Large intestine (tissue), 3 donors: ENCODE data around the gene RAD51B. TPM values are rescaled to one million over a fixed set of nuclear protein-coding genes. Genes with fewer than 3 reads are reported as not detected.

Source experiments
- DNase-seq, 2 donors: peaks; one replicate each; pipeline versions ENCODE4 v3.0.0 to v3.0.0-alpha.2; 2013
- H3K27ac ChIP-seq: one replicate; pipeline ENCODE4 v1.5.1; 2013; ENCODE audit warnings: low read length
- H3K27me3 ChIP-seq: 2 replicates; pipeline ENCODE4 v1.6.1; 2013; ENCODE audit warnings: low read length; ENCODE audit not compliant: control insufficient read depth, insufficient read depth
- H3K36me3 ChIP-seq: 2 replicates; pipeline ENCODE4 v1.6.1; 2013; ENCODE audit warnings: low read length; ENCODE audit not compliant: control insufficient read depth, insufficient read depth
- H3K4me1 ChIP-seq: one replicate; pipeline ENCODE4 v1.6.1; 2013; ENCODE audit warnings: low read length; ENCODE audit not compliant: control insufficient read depth, insufficient read depth
- H3K4me3 ChIP-seq: one replicate; pipeline ENCODE4 v1.5.1; 2013; ENCODE audit warnings: low read length
- H3K9me3 ChIP-seq: one replicate; pipeline ENCODE4 v1.6.1; 2013; ENCODE audit warnings: mild to moderate bottlenecking, low read depth, low read length, moderate library complexity; ENCODE audit not compliant: control insufficient read depth
- WGBS: methylation state at CpG from one replicate; pipeline ENCODE4 v1.1.5; 2013; ENCODE audit warnings: low lambda C conversion rate; ENCODE audit not compliant: insufficient coverage; 5-methylcytosine and 5-hydroxymethylcytosine counted together
- polyA plus RNA-seq: library from polyadenylated mRNA; unstranded; fragments of 120-200 nt; gene quantifications from one replicate; pipeline ENCODE4 v1.2.1, GENCODE V29; 2013

The RAD51B gene
- polyA plus RNA-seq, 1 donor, result 6.4 TPM

DNA sequence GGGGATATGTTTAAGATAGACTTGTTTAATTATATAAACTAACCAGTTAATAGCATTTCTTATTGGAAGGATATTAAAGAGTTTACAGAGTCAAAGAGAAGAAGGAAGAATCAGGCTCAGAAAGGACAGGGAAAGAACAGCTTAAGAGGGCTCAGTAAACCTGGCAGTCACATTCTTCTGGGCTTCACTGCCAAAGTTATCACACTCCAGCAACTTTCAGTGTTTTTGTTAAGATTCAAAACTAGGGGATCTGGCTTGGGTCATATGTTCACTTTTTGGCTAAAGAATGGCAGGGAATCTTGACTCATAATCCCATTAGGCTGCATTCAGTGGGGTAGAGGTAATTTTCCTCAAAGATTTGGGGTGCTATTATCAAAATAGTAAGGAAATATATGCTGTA, 312.3 kb downstream of the RAD51B start:
- Histone ChIP-seq H3K4me3 (no peak overlapping the region), H3K9me3 (no peaks in the 10 kb centered on the region), H3K27me3 (no peaks in the 10 kb centered on the region), H3K4me1 (peaks cover 3% of the 10 kb centered on the region), H3K36me3 (no peaks in the 10 kb centered on the region), H3K27ac (no peak overlapping the region)
- no peak for DNase-seq

DNA sequence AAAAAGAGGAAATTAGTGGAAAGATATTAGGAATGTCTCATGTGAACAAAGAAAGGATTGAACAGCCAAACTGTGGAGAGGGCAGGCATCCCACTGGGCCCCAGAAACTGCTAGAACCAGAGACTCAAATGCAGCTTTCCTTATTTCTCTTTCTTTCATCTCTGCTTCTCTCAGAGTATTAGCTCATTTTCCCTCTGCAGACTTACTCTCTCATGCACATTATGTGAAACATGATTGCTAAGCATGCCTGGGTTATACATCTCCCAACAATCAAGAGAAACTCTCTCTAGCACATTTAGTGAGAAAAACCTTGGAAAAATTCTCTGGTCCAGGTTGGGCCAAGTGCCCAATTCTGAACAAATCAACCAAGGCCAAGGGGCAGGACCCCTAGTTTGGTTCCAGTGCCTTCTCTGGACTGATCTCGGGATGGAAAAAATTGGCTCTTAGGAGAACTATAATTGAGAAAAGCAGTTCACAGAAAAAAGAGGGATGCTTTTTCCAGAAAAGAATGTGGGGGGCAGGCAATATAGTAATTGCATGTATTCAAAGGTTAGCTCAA, 313.1 kb downstream of the RAD51B start:
- Histone ChIP-seq H3K36me3 (no peaks in the 10 kb centered on the region), H3K27ac (no peak overlapping the region), H3K4me3 (no peak overlapping the region), H3K27me3 (no peaks in the 10 kb centered on the region), H3K9me3 (no peaks in the 10 kb centered on the region), H3K4me1 (peaks cover 1% of the 10 kb centered on the region)
- WGBS, result 100% methylated on average over 1 of the region's 1 CpG
- no peak for DNase-seq

DNA sequence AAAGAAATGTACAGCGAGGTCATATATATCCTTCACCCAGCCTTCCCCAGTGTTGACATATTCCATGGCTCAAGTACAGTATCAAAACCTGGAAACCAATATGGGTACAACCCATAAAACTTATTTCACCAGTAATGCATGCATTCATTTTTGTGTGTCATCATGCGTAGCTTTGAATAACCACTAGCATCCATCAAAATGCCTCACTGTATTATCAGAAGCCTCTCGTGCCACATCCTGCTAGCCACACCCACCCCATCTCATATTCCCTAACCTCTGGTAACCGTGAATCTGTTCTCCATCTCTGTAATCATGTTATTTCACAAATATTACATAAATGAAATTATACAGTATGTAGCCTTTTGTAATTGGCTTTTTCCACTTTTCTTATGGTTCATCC, 314.3 kb downstream of the RAD51B start:
- Histone ChIP-seq H3K27ac (no peak overlapping the region), H3K36me3 (no peaks in the 10 kb centered on the region), H3K4me3 (no peak overlapping the region), H3K4me1 (peaks cover 6% of the 10 kb centered on the region), H3K27me3 (no peaks in the 10 kb centered on the region), H3K9me3 (no peaks in the 10 kb centered on the region)
- 100% methylated on average over 2 of the region's 4 CpGs for WGBS
- no peak for DNase-seq

DNA sequence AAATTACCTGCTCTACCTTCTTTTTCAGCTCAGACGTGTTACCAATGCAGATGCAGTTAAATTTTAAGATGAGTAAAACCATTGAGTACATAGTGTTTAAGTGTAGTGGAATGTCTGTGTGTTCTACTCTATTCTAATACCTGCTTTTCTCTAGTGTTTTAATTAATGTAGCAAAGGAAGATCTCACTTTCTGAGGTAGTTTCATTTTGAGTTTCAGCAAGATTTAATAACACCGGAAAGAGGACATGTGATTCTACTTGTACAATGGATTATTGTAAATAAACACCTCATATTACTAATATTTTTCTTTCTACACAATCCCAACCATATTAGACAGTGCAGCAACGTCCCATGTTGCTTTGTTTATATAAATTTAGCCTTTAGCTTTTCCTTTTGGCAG, 315.4 kb downstream of the RAD51B start:
- Histone ChIP-seq H3K27me3 (no peaks in the 10 kb centered on the region), H3K4me3 (no peak overlapping the region), H3K4me1 (peaks cover 15% of the 10 kb centered on the region), H3K27ac (no peak overlapping the region), H3K9me3 (no peaks in the 10 kb centered on the region), H3K36me3 (no peaks in the 10 kb centered on the region)
- no peak for DNase-seq
- WGBS, result 80% methylated on average over 1 of the region's 3 CpGs

DNA sequence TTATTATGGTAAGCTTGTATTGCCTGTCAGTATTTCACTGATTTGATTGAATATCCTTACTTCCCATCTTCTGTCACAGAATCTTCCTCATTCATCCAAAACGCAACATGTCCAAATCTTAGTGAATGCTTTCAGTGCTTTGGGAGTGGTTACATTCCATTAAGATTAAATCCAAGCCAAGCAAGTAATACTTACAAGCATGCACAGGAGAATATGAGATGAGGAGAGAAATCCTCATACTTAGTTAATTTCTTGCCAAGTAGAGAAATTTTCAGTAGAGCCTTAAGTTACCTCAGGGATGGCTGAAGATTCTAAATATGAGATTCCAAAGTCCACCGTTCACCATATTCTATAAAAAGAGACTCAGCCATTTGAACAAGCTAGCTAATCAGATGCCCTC, 316.0 kb downstream of the RAD51B start:
- peaks cover 20% of the 10 kb centered on the region for H3K4me1 ChIP-seq
- H3K4me3 ChIP-seq, result no peak overlapping the region
- no peaks in the 10 kb centered on the region for H3K9me3 ChIP-seq
- no peak overlapping the region for H3K27ac ChIP-seq
- H3K27me3 ChIP-seq, result no peaks in the 10 kb centered on the region
- no peak for DNase-seq
- WGBS, result 100% methylated on average over 1 of the region's 2 CpGs
- H3K36me3 ChIP-seq, result no peaks in the 10 kb centered on the region

DNA sequence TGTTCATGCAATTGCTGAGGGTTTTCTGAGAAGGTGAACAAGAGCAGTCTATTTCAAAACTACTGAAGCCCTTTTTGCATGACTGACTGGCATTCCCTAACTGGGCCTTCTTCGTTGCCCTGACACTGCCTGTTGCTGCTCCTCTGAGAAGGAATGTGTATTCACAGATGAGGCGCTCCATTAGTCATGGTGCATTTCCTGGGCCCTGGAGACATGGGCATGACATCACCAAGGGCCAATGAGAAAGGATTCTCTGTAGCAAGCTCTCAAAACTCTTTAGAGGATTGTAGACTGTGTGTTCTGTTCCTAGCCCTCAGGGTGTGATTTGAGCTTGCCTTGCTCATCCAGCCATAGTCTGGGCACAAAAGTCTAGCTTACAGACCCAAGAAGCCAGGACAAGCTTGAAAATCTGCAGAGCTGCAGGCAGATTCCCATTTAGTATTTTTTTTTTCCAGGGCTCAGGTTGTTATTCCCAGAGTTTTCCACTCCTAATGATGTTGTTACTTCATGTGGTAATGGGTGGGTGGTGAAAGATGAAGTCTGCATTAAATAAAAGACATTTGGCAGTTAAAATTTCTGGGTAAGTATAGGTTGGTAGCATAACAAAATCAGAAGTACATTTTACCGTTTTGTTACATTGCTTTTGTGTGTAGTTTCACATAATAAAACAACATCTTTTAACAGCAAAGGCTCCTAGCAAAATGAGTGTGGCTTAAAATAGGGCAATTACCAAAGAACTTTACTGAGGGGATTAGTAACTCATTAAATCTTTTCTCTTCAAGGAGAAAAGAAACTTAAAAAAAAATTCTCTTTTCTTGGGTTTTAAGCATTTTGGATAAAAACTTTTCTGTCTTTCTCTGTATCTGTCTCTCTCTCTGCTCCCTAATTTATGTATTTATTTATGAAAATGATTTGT, 318.4 kb downstream of the RAD51B start:
- Histone ChIP-seq H3K36me3 (no peaks in the 10 kb centered on the region), H3K27ac (peak overlapping the region; percentile 88), H3K27me3 (no peaks in the 10 kb centered on the region), H3K4me3 (no peak overlapping the region), H3K9me3 (no peaks in the 10 kb centered on the region), H3K4me1 (peaks cover 39% of the 10 kb centered on the region)
- DNase-seq, result peak; percentile 75 to 82
- 11% methylated on average over 1 of the region's 3 CpGs for WGBS

DNA sequence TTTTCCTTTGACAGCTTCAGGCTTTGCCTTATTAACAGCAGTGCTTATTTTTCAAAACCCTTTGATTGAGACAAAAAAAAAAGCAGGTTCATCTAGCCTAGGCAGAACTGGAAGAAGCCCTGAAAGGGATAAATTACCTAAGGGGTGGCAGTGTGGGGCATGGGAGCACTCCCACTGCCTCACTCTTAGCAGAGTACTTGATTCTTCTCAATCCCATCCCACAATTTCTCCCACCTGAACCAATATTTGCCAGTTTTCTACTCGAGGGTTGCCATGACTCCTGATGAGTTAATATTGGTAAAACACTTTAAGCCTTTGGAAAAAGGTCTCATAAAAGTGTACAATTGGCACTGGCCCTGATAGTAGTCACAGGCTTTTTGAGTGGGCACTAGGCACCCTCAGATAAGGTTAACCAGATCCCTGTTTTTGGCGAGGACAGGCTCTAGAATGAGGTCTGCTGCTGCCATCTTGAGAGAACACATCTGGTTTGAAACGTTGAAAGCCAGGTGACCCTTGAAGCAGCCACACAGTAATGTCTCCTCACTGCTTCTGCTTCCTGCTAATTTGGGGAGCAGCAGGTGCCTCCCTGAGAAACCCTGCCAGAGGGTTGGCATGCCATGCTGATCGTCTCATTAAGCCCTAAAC, 320.0 kb downstream of the RAD51B start:
- peaks cover 55% of the 10 kb centered on the region for H3K4me1 ChIP-seq
- H3K27ac ChIP-seq, result peak overlapping the region; percentile 88
- DNase-seq, result peak in 1 of 2 donors; percentile 56
- H3K9me3 ChIP-seq, result no peaks in the 10 kb centered on the region
- H3K4me3 ChIP-seq, result no peak overlapping the region
- H3K36me3 ChIP-seq, result no peaks in the 10 kb centered on the region
- H3K27me3 ChIP-seq, result no peaks in the 10 kb centered on the region
- WGBS, result no CpG with 5 or more reads among the region's 4 CpGs

DNA sequence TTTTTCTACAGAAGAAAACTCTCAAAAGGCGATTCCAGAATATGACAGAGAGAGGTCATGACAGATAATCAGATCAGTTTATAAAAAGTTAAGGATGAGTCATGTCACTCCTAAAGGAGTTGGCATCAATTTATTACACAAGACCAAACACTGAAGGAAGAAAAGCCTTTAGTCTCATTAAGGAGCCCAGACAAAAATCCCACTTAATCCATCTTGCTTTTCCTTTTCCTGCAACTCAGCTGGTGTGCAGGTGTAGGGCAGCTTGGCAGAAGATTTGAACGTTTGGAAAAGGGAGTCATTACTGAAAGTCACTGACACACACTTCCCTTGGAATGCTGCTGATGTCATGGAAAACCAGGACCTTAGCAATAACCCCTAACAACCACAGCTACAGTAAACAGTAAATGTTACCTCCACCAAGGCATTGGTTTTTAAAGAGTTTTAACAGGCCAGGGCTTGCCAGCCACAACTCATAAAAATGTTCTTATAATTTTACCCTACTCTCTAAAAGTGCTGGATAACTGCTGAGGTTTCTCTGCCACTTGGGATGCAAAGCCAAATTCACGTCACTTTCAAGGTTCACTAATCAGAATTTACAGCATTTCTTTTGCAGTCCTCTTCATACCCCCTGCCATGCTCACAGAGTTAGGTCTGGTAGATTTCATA, 320.6 kb downstream of the RAD51B start:
- DNase-seq, result peak; percentile 82 to 91
- H3K36me3 ChIP-seq, result no peaks in the 10 kb centered on the region
- H3K27me3 ChIP-seq, result no peaks in the 10 kb centered on the region
- H3K9me3 ChIP-seq, result no peaks in the 10 kb centered on the region
- no peak overlapping the region for H3K4me3 ChIP-seq
- peaks cover 60% of the 10 kb centered on the region for H3K4me1 ChIP-seq
- H3K27ac ChIP-seq, result peak overlapping the region; percentile 88
- 46% methylated on average over 2 of the region's 3 CpGs for WGBS

DNA sequence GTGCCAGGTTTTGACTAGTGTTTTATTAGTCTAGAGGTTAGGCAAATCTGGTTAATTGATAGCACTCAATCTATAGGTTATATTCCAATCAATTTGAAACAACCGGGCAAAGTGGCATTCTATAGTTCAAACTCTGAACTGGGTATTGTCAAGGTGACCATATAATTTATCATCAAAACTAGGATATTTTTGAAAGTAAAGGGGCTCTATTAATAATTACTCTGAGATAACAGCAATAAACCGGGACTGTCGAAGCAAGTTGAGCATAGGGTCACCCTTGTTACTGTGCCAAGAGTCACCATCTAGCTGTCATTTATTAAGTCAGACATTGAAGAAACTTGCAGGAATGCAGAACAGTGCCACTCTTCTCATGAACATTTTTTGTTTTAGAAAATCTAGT, 321.2 kb downstream of the RAD51B start:
- Histone ChIP-seq H3K27me3 (no peaks in the 10 kb centered on the region), H3K27ac (peak overlapping the region; percentile 88), H3K4me1 (peaks cover 60% of the 10 kb centered on the region), H3K9me3 (no peaks in the 10 kb centered on the region), H3K4me3 (no peak overlapping the region), H3K36me3 (no peaks in the 10 kb centered on the region)
- WGBS, result 40% methylated on average over 1 of the region's 3 CpGs
- peak in 1 of 2 donors; percentile 76 for DNase-seq
